ENCODE data around the gene RPLP2.

RPLP2 gene

DNA sequence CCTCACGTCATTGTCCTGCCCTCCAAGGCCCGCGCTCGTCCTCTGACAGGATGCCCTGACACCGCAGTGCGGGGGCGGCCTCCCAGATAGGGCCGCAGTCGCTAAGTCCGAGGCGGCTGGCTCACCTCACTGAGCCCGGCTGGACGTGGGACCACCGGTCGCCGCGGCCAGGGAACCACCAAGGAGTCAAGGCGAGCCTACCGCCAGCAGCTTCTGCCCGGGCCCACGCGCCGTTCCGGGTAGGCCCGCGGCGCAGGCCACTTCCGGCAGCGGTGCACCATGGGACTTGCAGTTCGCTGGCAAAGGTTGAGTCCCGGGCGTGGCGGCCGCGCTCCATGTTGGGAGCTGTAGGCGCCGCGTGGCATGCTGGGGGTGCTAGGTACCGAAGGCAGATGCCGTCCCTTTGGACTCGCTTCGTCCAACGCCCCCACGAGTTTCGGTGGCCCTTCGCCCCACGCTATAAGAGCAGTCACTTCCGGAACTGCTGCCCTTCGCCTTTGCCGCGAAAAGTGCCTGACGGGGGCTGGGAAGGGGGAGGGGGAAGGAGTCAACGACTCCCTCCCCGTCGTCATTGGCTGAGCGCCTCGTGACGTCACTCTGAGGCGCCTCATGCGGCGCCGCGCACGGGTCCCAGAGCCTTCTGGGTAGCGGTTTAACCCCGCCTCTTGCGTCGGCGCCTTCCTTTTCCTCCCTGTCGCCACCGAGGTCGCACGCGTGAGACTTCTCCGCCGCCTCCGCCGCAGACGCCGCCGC lies at the start of gene RPLP2:
Gene RPLP2 (plus strand): TSS at position 681 of the 753 bp plus-strand sequence. CDS start 268 bp downstream, outside the sequence.
- peak; percentile 96 to 98 for DNase-seq (ENCODE audit: low read depth in 2 of 2)

- DNase-seq (ENCODE audit: low read depth in 2 of 2): no peak
These were observed 49.5 kb upstream of the RPLP2 start for GRCh38 chr11:760236-760635.

GRCh38 chr11:761526-762108 lies 48.1 kb upstream of the RPLP2 start:
- DNase-seq (ENCODE audit: low read depth in 2 of 2): no peak

- DNase-seq (ENCODE audit: low read depth in 2 of 2): no peak
These were observed 47.2 kb upstream of the RPLP2 start for GRCh38 chr11:762421-763072.

- no peak for DNase-seq (ENCODE audit: low read depth in 2 of 2)
These were observed 46.7 kb upstream of the RPLP2 start for GRCh38 chr11:763073-763463.

- no peak for DNase-seq (ENCODE audit: low read depth in 2 of 2)
These were observed 46.0 kb upstream of the RPLP2 start for GRCh38 chr11:763549-764321.

DNA sequence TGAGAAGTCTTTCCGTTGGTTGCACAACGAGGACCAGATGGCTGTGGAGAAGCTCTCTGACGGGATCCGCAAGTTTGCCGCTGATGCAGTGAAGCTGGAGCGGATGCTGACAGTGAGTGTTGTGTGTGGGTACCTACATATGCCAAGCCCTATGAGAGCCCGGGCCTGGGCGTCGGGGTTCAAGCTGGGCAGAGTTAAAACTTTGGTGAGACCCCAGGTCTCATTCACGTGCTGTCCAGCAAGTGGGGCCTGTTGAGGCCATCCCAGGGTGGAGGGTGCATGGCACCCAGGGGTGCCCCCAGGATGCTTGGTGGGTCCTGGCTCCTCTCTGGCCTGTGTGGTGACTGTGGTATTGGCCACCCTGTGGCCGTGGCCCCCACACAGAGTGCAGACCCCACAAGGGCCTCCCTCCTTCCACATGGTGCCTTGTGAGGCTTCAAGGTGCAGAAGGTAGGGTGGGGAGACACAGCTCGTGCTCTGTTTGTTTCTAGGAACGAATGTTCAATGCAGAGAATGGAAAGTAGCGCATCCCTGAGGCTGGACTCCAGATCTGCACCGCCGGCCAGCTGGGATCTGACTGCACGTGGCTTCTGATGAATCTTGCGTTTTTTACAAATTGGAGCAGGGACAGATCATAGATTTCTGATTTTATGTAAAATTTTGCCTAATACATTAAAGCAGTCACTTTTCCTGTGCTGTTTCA lies 45.3 kb upstream of the RPLP2 start:
- no peak for DNase-seq (ENCODE audit: low read depth in 2 of 2)

DNA sequence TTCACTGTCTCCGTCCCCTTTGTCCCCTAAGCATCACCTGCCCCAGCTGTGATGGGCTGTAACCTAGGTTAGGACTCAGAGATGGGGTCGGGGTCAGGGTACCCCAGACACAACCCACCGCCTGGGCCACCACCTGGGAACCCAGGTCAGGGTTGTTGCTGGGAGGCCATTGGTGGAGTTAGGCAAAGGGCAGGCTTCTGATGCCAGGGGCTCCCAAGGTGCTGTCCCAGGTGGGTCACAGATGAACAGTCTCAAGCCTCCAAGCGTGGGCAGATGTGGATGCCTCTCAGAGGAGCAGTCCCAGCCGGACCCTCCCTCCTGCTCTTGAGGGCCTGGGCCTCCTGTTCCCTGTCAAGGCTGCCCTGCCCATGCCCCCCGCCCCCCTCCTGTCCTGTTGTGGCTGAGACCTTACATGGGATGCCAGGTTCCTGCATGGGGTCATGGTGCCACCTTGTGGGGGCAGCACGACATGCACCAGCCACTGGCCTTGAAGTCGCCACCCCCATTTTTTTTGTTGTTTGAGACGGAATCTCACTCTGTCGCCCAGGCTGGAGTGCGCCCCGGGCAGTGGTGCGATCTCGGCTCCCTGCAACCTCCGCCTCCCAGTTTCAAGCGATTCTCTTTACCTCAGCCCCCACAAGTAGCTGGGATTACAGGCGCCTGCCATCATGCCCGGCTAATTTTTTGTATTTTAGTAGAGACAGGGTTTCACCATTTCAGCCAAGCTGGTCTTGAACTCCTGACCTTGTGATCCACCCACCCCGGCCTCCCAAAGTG lies 44.6 kb upstream of the RPLP2 start:
- DNase-seq (ENCODE audit: low read depth in 2 of 2): peak in 1 of 2 donors; percentile 48

- no peak for DNase-seq (ENCODE audit: low read depth in 2 of 2)
These were observed 44.0 kb upstream of the RPLP2 start for GRCh38 chr11:765802-766091.

DNA sequence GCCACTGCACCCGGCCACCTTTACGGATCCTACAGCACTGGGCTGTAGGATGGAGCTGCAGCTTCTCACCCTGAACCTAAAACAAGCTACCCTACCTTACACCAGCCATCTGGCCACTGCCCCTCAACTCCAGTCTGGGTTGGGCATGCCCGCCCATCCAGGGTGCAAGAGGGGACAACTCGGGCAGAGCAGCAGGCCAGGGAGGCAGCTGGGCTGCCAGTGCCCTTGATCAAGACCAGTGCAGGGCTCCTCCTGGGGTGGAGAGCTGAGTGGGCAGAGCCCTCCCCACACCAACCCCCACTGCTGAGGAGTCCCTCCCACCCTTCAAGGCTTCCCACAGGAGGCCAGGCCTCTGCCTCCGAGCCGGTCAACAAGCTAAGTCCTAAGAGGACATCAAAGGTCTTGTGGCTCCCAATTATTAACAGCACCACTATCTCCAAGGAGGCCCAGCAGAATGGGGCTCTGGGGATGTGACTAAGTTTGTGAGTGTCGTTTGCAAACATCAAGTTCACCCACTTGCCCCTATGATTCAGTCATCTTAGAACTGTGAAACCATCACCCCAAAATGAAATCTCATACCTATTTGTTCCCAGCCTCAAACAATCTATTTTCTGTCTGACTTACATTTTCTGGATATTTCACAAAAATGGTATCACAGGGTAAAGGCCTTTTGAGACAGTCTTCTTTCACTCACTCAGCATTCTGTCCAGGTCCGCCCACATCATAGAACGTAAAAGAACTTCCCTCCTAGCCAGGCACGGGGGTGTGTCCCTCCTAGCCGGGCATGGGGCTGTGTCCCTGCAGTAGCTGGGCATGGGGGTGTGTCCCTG lies 43.4 kb upstream of the RPLP2 start:
- DNase-seq (ENCODE audit: low read depth in 2 of 2): no peak

DNA sequence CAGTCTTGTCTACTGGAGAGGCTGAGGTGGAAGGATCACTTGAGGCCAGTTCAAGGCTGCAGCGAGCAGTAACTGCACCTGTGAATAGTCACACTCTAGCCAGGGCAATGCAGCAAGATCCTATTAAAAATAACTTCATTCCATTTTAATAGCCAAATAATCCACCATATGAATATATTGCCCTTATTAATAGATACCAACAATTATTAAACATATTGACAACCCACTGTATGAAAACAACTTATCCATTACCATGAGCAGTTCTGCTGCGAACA lies 42.9 kb upstream of the RPLP2 start:
- no peak for DNase-seq (ENCODE audit: low read depth in 2 of 2)

DNA sequence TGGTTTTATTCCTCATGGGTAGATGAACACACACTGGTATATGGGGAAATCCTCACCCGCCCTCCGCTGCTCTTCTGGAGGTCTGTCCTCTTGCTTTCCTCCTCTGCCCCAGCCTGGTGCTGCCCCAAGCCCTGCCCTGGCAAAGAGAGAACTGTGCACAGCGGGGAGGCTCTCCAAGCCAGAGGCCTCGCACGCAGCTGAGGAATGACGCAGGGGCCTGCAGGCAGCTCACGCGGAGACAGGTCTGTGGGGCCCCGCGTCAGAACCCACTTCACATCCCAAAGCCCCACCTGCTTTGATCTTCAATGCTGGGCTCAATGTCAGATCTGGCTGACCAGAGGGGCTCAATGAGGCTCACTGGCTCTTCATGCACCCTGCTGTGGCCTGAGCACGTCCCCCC lies 42.5 kb upstream of the RPLP2 start:
- DNase-seq (ENCODE audit: low read depth in 2 of 2): no peak

- no peak for DNase-seq (ENCODE audit: low read depth in 2 of 2)
These were observed 39.7 kb upstream of the RPLP2 start for GRCh38 chr11:769887-770641.

- DNase-seq (ENCODE audit: low read depth in 2 of 2): no peak
These were observed 38.8 kb upstream of the RPLP2 start for GRCh38 chr11:770642-771616.

DNA sequence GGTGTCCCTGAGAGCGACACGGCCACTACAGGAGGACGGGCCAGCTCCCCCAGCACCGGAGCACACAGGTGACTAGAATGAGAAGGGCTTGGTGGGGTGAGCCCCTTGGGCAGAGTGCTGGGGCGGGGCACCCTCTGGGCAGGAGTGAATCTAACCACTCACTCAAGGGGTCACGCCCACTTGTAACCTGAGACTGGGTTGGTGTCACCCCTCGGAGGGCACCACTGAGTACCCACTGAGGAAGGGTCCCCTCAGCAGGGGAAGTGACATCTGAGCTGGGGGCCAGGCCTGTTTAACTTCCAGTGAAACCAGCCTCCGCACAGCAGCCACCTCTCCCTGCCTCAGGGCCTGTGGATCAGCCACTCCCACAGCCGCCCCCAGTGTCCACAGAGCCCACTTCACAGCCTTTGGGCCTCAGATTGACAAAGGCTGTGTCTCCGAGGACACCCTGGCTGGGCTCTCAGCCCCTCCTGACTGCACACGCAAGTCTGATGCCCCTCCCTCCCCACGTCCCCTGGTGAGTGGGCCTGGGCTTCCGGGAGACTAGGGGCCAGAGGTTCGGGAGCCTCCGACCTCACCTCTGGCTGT lies 38.1 kb upstream of the RPLP2 start:
- DNase-seq (ENCODE audit: low read depth in 2 of 2): no peak

DNA sequence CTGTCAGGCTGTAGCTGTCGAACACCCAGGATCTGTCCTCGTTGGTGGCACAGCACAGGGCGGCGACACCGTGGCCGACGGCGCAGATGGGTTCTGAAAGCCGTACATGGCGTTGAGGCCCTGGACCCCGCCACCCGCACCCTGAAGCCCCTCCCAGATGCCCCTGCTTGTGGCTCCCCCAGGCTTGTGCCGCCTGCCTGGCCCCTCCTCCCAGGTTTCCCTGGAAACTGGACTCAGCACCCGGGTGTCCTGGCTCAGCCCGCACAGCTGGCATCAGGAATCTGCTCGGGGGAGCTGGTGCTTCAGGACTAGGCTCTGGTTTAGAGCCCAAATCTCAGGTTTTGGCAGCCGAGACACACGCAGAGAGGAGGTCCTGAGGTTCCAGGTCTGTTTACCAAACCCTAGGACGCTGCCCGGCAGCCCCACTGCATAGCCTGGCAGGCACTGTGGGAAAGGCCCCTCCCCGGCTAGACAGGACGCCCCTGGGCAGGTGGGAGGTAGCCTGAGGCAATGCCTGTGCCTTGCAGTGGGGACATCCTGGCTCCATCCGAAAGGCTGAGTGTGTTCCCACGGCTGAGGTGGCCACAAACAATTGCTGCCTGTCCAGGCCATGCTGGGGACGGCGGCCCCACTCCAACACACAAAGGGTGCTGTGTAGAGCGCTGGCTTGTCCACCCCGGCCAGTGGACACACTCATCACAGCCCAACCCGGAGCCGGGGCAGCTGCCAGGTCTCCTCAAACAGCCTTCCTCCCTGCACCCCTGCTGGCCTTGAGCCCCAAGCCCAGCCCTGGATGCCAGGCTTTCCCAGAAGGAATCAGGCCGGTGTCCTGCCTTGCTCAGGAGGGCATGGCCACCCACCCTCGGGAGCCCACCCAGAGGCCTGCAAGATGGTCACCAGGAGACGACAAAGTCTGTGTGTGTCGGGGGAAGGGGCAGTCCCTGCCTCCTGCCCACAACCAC lies 37.1 kb upstream of the RPLP2 start:
- DNase-seq (ENCODE audit: low read depth in 2 of 2): no peak

DNA sequence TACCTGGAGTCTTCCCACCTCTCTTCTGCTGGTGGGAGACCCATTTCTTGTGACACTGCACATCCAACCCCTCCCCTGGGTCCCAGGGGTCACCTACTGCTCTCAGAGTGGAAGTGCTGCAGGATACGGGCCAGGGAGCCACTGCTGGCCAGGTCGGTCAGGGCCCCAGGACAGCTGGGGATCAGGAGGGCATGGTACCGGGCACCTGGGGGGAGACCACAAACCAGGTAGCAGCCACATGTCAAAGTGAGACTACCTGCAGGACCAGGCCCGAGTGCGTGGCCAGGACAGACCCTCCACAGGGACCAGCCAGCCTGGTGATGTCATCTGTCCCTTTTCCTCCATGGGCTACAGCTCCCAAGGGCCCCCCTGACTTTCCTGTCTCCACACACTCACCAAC lies 36.3 kb upstream of the RPLP2 start:
- no peak for DNase-seq (ENCODE audit: low read depth in 2 of 2)

All from stimulated activated CD8-positive, alpha-beta memory T cell treated with anti-CD3 and anti-CD28 coated beads, Interleukin-2, amount 100 ng/mL, for 48 hours (primary cell).